Spleen (tissue), 11 donors: ENCODE results near the gene HSD17B1. TPM values are rescaled to one million over a fixed set of nuclear protein-coding genes. Genes with fewer than 3 reads are reported as not detected.

ENCODE experiments used
- DNase-seq: peaks from one replicate; pipeline ENCODE4 v3.0.0-alpha.2; 2020
- H3K27ac ChIP-seq, 8 donors: fragments of 200-600 bp; sonication (generic) in 7 of 8; 1 replicate in 4 of 8; 2 replicates in 4 of 8; pipeline versions ENCODE4 v1.5.0 to v1.8.0; 2016 to 2021; ENCODE audit warnings: inconsistent platforms in 4 of 8, mild to moderate bottlenecking in 4 of 8, moderate library complexity in 1 of 8
- H3K27me3 ChIP-seq, 7 donors: fragments of 200-600 bp; sonication (generic) in 6 of 7; replicated peaks in 1 of 7; 1 replicate in 4 of 7; 2 replicates in 3 of 7; pipeline versions ENCODE4 v1.5.0 to v1.8.0; 2016 to 2021; ENCODE audit warnings: inconsistent platforms in 3 of 7, mild to moderate bottlenecking in 1 of 7
- H3K36me3 ChIP-seq, 6 donors: fragments of 200-600 bp; sonication (generic) in 5 of 6; 1 replicate in 4 of 6; 2 replicates in 2 of 6; pipeline versions ENCODE4 v1.5.0 to v1.8.0; 2016 to 2021; ENCODE audit warnings: inconsistent platforms in 2 of 6
- H3K4me1 ChIP-seq, 6 donors: fragments of 200-600 bp; sonication (generic) in 5 of 6; 1 replicate in 3 of 6; 2 replicates in 3 of 6; pipeline versions ENCODE4 v1.5.0 to v1.8.0; 2016 to 2021; ENCODE audit warnings: inconsistent platforms in 3 of 6
- H3K4me3 ChIP-seq, 8 donors: fragments of 200-600 bp; sonication (generic) in 7 of 8; 1 replicate in 4 of 8; 2 replicates in 4 of 8; pipeline versions ENCODE4 v1.5.0 to v1.8.0; 2016 to 2021; ENCODE audit warnings: inconsistent platforms in 4 of 8, mild to moderate bottlenecking in 4 of 8, moderate library complexity in 2 of 8
- H3K9me3 ChIP-seq, 8 donors: fragments of 200-600 bp; sonication (generic) in 7 of 8; 1 replicate in 4 of 8; 2 replicates in 4 of 8; pipeline versions ENCODE4 v1.5.0 to v1.8.0; 2016 to 2021; ENCODE audit warnings: inconsistent platforms in 4 of 8
- CTCF ChIP-seq, 11 experiments: fragments of 200-600 bp in 7 of 11; fragments of 450-650 bp in 4 of 11; sonication (generic) in 4 of 11; IDR thresholded peaks in 8 of 11; conservative IDR thresholded peaks in 3 of 11; 1 replicate in 7 of 11; 2 replicates in 4 of 11; pipeline versions ENCODE4 v1.4.0 to v1.8.0; 2016 to 2021; ENCODE audit warnings: antibody characterized with exemption in 11 of 11, inconsistent platforms in 4 of 11, mild to moderate bottlenecking in 1 of 11
- POLR2A ChIP-seq, 3 donors: fragments of 450-650 bp; IDR thresholded peaks; one replicate each; pipeline ENCODE4 v1.5.1; 2017; ENCODE audit warnings: antibody characterized with exemption in 3 of 3, mild to moderate bottlenecking in 1 of 3
- POLR2AphosphoS5 ChIP-seq, 3 donors: sonication (generic); formaldehyde crosslinking; IDR thresholded peaks; one replicate each; pipeline ENCODE4 v1.5.1; 2017; ENCODE audit warnings: antibody characterized with exemption in 3 of 3
- WGBS, 5 donors: extraction: QIAGEN DNeasy Blood & Tissue Kit in 3 of 5; methylation state at CpG; one replicate each; pipeline versions ENCODE4 v1.1.5 to v1.1.7; 2013 to 2018; 5-methylcytosine and 5-hydroxymethylcytosine counted together
- intact Hi-C: fragments of 100-400 bp; cut with DNase I; formaldehyde crosslinking; loops from one replicate; pipeline ENCODE4 v1.15.0; 2023; ENCODE audit warnings: low total_unique reads
- polyA plus RNA-seq, 3 donors: library from polyadenylated mRNA; stranded (reverse); fragments of 200-250 nt; gene quantifications; one replicate each; pipeline ENCODE4 v1.2.1, GENCODE V29; 2013
- total RNA-seq, 7 donors: library from RNA; depleted of rRNA in 3 of 7; stranded (reverse); fragments of >200 nt in 3 of 7; fragmentation: NEBNext Ultra II Directional in 4 of 7; extraction: Animal tissue kit (Norgen Biotek cat#: 25700) in 4 of 7; gene quantifications; one replicate each; pipeline versions ENCODE4 v1.1.0 to v1.2.1, GENCODE V29; 2016 to 2021
- donor health status: healthy with polysubstance abuse.
- donor health status: DM: no; HTN: no; CAD: no; lungs with moderate emphysema.
- donor health status: DM: no; HTN: no; CAD: no.
- donor health status: Bipolar disorder and iron deficiency.
- donor health status: healthy.
- donor health status: DM: no; HTN: no; CAD: no.
- donor health status: DM: yes; HTN: yes; CAD: no.

Gene HSD17B1
- total and polyA plus RNA-seq, 10 donors, result 0.54 to 5.5 (median 1.3) TPM

- H3K36me3 ChIP-seq, result peaks cover 0 to 24% (median 2%) of the 10 kb centered on the region in 6 donors
- TF ChIP-seq POLR2AphosphoS5 (IDR thresholded peaks at IDR 0.05) (no peak), POLR2A (IDR thresholded peaks at IDR 0.05) (no peak), CTCF (IDR thresholded peaks at IDR 0.05 in 8 of 11, conservative IDR thresholded peaks at IDR 0.05 in 3 of 11) (no peak)
- intact Hi-C loops, result no loop called here
- H3K9me3 ChIP-seq, result no peaks in the 10 kb centered on the region
- 74 to 84% (median 81%) methylated on average over 14 of the region's 14 CpGs for WGBS, 5 donors
- H3K27ac ChIP-seq, result no peak overlapping the region
- H3K27me3 ChIP-seq, result peaks cover 0 to 4% (median 0%) of the 10 kb centered on the region in 7 donors
- DNase-seq, result no peak
- peak overlapping the region in 3 of 8 donors; percentile 39 to 72 (median 51) for H3K4me3 ChIP-seq
- peaks cover 9 to 40% (median 32%) of the 10 kb centered on the region in 6 donors for H3K4me1 ChIP-seq
These were observed 3.5 kb upstream of the HSD17B1 start for GRCh38 chr17:42548993-42549755.

- peak; percentile 85 for DNase-seq
- Histone ChIP-seq H3K27ac (peak overlapping the region in 6 of 8 donors; percentile 87 to 98 (median 91)), H3K27me3 (peaks cover 0 to 4% (median 0%) of the 10 kb centered on the region in 7 donors), H3K4me1 (peaks cover 10 to 51% (median 41%) of the 10 kb centered on the region in 6 donors), H3K36me3 (peaks cover 0 to 12% (median 0%) of the 10 kb centered on the region in 6 donors), H3K4me3 (peak overlapping the region in 7 of 8 donors; percentile 60 to 94 (median 73)), H3K9me3 (no peaks in the 10 kb centered on the region)
- 80 to 87% (median 84%) methylated on average over 35 to 45 of the region's 45 CpGs for WGBS, 5 donors
- intact Hi-C loops, result no loop called here
- no peak for TF ChIP-seq POLR2A (IDR thresholded peaks at IDR 0.05)
- TF ChIP-seq POLR2AphosphoS5 (IDR thresholded peaks at IDR 0.05), result peak in 1 of 3 donors; percentile 40
These were observed 567 bp downstream of the HSD17B1 start for GRCh38 chr17:42553161-42553818.

- no peaks in the 10 kb centered on the region for H3K9me3 ChIP-seq
- H3K4me3 ChIP-seq, result peak overlapping the region; percentile 60 to 94 (median 72)
- intact Hi-C loops, result no loop called here
- H3K27me3 ChIP-seq, result no peaks in the 10 kb centered on the region
- peaks cover 7 to 45% (median 35%) of the 10 kb centered on the region in 6 donors for H3K4me1 ChIP-seq
- TF ChIP-seq CTCF (IDR thresholded peaks at IDR 0.05 in 8 of 11, conservative IDR thresholded peaks at IDR 0.05 in 3 of 11) (no peak), POLR2A (IDR thresholded peaks at IDR 0.05) (no peak), POLR2AphosphoS5 (IDR thresholded peaks at IDR 0.05) (no peak)
- DNase-seq, result peak; percentile 84
- WGBS, 5 donors, result 40 to 72% (median 62%) methylated on average over 5 to 16 of the region's 16 CpGs
- H3K27ac ChIP-seq, result peak overlapping the region; percentile 87 to 98 (median 91)
- H3K36me3 ChIP-seq, result peaks cover 0 to 12% (median 0%) of the 10 kb centered on the region in 6 donors
These were observed 1.1 kb downstream of the HSD17B1 start for GRCh38 chr17:42553866-42554249.

- Histone ChIP-seq H3K27me3 (no peaks in the 10 kb centered on the region), H3K27ac (peak overlapping the region; percentile 87 to 98 (median 91)), H3K9me3 (no peaks in the 10 kb centered on the region), H3K4me3 (peak overlapping the region; percentile 60 to 94 (median 72)), H3K4me1 (peaks cover 7 to 41% (median 31%) of the 10 kb centered on the region in 6 donors), H3K36me3 (peaks cover 0 to 12% (median 0%) of the 10 kb centered on the region in 6 donors)
- DNase-seq, result peak; percentile 98
- intact Hi-C loops, result no loop called here
- WGBS, 5 donors, result 0 to 1% (median 1%) methylated on average over 44 to 82 of the region's 82 CpGs
- TF ChIP-seq POLR2AphosphoS5 (IDR thresholded peaks at IDR 0.05), result peak; percentile 98 to 99 (median 99)
- peak in 2 of 11 experiments; percentile 3 to 7 for TF ChIP-seq CTCF (IDR thresholded peaks at IDR 0.05 in 8 of 11, conservative IDR thresholded peaks at IDR 0.05 in 3 of 11)
- peak in 2 of 3 donors; percentile 45 to 78 for TF ChIP-seq POLR2A (IDR thresholded peaks at IDR 0.05)
These were observed 1.8 kb downstream of the HSD17B1 start for GRCh38 chr17:42554250-42555121.
